Spleen (tissue), 3 donors: ENCODE measurements around the gene CACNA2D3.

Experiments
- POLR2A ChIP-seq, 3 donors: fragments of 450-650 bp; IDR thresholded peaks; one replicate each; pipeline ENCODE4 v1.5.1; 2017; ENCODE audit warnings: antibody characterized with exemption in 3 of 3, mild to moderate bottlenecking in 1 of 3
- POLR2AphosphoS5 ChIP-seq, 3 donors: sonication (generic); formaldehyde crosslinking; IDR thresholded peaks; one replicate each; pipeline ENCODE4 v1.5.1; 2017; ENCODE audit warnings: antibody characterized with exemption in 3 of 3

DNA sequence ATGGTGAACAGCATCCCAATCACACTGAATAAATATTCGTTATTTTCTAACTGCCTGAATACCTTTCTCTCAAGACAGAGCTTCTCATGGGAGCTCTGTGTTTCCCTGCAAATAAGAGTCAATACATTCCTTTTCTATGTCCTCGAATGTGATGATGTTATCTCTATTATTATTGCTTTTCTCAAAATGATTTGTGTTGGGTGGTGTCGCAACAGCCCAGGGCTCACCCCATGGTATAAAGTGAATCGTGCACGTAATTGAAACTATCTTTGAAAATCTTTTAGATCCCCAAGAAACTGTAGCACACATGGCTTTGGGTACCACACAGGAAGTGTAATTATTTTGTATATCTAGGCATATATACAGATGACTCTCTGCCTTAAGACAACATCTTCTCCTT is 996.1 kb downstream of the CACNA2D3 start:
- TF ChIP-seq POLR2A (IDR thresholded peaks at IDR 0.05) (no peak), POLR2AphosphoS5 (IDR thresholded peaks at IDR 0.05) (no peak)
